CD4-positive, alpha-beta T cell treated with Interleukin-4 for 1 hour (primary cell): ENCODE measurements around the gene ZNF407.

ENCODE experiments used
- DNase-seq, 2 donors: peaks; one replicate each; pipeline ENCODE4 v3.0.0-alpha.2; 2020 to 2022

ZNF407 gene

GRCh38 chr18:75109819-75110218 lies 512.1 kb downstream of the ZNF407 start:
- DNase-seq: no peak

GRCh38 chr18:75110311-75110710 lies 512.6 kb downstream of the ZNF407 start:
- DNase-seq: no peak

- DNase-seq: no peak
These were observed 513.3 kb downstream of the ZNF407 start for GRCh38 chr18:75110846-75111415.

- no peak for DNase-seq
These were observed 514.1 kb downstream of the ZNF407 start for GRCh38 chr18:75111760-75112159.

GRCh38 chr18:75112186-75113096 lies 514.8 kb downstream of the ZNF407 start:
- DNase-seq: no peak

GRCh38 chr18:75113455-75113854 lies 515.8 kb downstream of the ZNF407 start:
- DNase-seq: no peak

- no peak for DNase-seq
These were observed 516.6 kb downstream of the ZNF407 start for GRCh38 chr18:75114231-75114764.
